Measurements from ENCODE around the gene YBX1. TPM values are rescaled to one million over a fixed set of nuclear protein-coding genes. Genes with fewer than 3 reads are reported as not detected.
A peak's percentile ranks its signal among the peaks of the same experiment; 100 is the strongest.
"Not testable (repeated sequence)": the region's sequence is repeated elsewhere in the genome, so short reads cannot be mapped to it uniquely, and the experiment has no call there.

Gene YBX1
- polyA plus RNA-seq, 3 donors = 579 to 686 (median 678) TPM

DNA sequence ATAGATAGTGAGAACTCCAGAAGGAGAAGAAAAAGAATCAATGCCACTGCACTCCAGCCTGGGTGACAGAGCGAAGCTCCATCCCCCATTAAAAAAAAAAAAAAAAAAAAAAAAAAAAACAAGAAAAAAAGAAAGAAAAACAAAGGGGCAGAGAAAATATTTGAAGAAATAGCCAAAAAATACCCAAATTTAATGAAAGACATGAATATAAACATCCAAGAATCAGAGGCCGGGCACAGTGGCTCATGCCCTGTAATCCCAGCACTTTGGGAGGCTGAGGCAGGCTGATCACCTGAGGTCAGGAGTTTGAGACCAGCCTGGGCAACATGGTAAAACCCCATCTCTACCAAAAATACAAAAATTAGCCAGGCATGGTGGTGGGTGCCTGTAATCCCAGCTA lies 40.2 kb downstream of the YBX1 start:
- not testable (repeated sequence) for DNase-seq (ENCODE audit: extremely low read depth in 1 of 11, low read depth in 9 of 11, low spot score in 4 of 11)

GRCh38 chr1:42723511-42723910 lies 41.3 kb downstream of the YBX1 start:
- DNase-seq (ENCODE audit: extremely low read depth in 1 of 11, low read depth in 9 of 11, low spot score in 4 of 11) = no peak

- DNase-seq (ENCODE audit: extremely low read depth in 1 of 11, low read depth in 9 of 11, low spot score in 4 of 11) = not testable (repeated sequence)
These were observed 43.6 kb downstream of the YBX1 start for GRCh38 chr1:42725820-42726219.

- no peak for DNase-seq (ENCODE audit: extremely low read depth in 1 of 11, low read depth in 9 of 11, low spot score in 4 of 11)
These were observed 47.8 kb downstream of the YBX1 start for GRCh38 chr1:42730002-42730401.

GRCh38 chr1:42730988-42731387 lies 48.8 kb downstream of the YBX1 start:
- DNase-seq (ENCODE audit: extremely low read depth in 1 of 11, low read depth in 9 of 11, low spot score in 4 of 11) = no peak

DNA sequence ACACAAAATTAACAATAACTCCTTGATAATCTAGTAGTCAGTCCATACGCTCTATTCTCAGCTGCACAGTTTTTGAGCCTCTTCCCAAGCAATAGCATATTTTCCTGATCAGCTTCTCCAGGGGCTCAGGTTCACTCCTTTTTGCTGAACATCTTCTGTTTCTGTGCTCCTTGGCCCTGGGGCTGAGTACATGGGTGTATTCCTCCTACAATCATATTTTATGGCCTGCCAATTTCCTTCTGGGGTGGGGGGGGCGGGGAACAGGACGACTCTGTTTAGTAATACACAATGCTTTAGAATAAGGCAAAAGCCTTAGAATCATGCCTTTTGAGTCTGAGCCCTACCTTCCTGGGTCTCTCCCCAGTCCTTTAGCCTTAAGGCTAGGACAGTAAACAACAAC lies 49.4 kb downstream of the YBX1 start:
- DNase-seq (ENCODE audit: extremely low read depth in 1 of 11, low read depth in 9 of 11, low spot score in 4 of 11) = no peak

DNA sequence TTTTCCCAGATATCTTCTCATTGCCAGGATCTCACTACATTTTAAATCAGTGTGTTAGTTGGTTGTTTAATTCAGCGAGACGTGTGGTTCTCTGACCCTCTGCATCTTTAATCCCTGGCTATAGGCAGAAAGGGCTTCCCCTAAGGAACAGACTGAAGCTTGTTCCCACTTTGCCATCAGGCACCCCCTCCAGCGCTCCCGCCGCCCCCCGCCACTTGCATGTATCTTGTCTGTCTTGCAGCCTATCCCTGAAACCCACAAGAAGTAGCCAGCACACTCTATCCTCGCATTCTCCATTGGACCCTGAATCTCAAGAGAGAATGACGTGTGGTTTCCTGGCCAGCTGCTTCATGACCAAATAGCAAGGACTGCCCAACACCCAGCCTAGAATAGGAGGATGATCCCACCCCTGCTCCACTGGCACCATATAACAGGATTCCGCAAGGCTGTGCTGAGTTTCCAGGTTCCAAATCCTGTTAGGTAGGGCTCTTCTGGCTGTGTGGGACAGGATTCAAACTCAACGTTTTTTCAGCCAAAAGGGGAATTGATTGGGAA lies 50.0 kb downstream of the YBX1 start:
- no peak for DNase-seq (ENCODE audit: extremely low read depth in 1 of 11, low read depth in 9 of 11, low spot score in 4 of 11)

DNA sequence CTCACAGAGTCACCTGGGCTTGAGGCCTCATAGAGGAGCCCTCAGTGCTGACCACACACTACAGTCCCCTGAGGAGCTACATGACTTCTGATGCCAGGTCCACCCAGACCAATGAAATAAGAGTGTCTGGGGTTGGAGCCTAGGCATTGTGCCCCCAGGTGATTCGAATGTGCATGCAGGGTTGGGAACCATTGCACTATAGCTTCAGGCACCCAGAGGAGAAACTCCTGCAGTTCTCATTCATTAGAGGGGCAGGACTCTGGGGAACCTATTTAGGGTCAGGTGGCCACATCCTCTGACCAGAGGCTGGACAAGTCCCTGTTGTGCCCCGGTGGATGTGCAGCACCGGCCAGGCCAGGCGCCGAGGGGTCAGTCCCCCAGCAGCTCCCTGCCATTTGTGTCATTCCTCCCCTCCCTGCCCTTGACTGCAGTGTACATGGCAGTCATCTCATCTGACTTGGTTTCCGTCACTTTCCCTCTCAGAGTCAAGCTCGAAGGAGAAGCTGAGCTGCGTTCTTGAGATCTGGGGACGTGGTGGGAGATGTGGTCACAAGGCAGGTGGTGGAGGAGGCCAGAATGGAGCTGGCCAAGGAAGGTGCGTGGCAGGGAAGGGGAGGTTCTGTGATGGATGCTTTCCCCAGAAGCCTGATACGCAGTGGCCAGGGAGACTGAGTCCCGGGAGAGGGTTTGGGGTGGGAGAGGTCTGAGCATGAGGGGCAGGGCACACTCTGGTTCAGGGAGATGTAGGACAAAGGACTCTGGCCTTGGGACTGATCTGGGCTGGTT lies 51.4 kb downstream of the YBX1 start:
- DNase-seq (ENCODE audit: extremely low read depth in 1 of 11, low read depth in 9 of 11, low spot score in 4 of 11) = no peak

GRCh38 chr1:42734201-42735035 lies 52.2 kb downstream of the YBX1 start:
- peak in 1 of 11 donors; percentile 48 for DNase-seq (ENCODE audit: extremely low read depth in 1 of 11, low read depth in 9 of 11, low spot score in 4 of 11)

- DNase-seq (ENCODE audit: extremely low read depth in 1 of 11, low read depth in 9 of 11, low spot score in 4 of 11) = no peak
These were observed 52.8 kb downstream of the YBX1 start for GRCh38 chr1:42735056-42735455.

DNA sequence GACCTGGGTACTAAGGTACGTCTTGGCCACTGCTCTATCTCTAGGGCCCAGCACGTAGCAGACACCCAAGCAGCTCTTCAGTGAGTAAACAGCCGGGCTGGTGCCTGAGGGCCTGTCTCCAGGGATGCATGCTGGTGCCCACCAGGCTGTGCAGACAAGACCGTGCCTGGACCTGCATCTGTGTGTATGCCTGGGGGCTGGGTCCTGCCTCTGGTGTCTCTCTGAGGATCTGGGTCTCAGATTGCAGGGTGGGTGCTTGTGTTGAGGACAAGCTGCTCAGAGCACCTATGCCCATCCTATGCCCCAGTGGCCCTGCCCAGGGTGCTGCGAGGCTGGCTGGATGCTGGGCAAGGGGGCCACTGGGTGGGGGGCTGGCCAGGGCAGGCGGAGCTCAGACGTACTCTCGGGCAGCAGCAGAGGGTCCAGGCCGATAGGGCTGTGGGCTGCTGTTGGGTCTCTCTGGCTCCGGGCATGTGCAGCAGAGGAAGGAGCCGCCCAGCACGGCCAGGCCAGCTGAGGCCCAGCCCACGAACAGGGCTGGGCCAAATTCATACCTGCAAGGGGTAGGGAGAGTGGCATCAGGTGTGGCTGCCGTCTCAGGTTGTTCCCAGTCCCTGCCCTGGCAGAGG lies 53.4 kb downstream of the YBX1 start:
- no peak for DNase-seq (ENCODE audit: extremely low read depth in 1 of 11, low read depth in 9 of 11, low spot score in 4 of 11)

DNA sequence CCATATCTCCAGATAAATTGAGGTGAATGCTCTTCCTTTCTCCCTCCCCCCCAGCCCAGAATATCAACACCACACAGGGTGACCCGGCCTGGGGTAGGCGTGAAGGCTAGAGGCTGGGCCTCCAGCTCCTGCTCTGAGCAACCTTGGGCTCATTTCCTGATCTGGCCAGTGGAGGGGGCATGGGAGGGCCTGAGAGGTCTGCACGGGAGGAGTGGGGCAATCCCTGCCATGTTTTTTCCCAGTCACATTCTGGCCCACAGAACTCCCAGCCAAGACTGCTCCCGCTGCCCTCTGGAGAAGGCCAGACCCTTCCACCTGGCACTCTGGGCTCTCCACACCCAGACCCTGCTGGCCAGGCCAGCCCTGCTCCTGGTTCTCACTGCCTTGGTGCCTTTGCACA lies 53.9 kb downstream of the YBX1 start:
- DNase-seq (ENCODE audit: extremely low read depth in 1 of 11, low read depth in 9 of 11, low spot score in 4 of 11) = no peak

DNA sequence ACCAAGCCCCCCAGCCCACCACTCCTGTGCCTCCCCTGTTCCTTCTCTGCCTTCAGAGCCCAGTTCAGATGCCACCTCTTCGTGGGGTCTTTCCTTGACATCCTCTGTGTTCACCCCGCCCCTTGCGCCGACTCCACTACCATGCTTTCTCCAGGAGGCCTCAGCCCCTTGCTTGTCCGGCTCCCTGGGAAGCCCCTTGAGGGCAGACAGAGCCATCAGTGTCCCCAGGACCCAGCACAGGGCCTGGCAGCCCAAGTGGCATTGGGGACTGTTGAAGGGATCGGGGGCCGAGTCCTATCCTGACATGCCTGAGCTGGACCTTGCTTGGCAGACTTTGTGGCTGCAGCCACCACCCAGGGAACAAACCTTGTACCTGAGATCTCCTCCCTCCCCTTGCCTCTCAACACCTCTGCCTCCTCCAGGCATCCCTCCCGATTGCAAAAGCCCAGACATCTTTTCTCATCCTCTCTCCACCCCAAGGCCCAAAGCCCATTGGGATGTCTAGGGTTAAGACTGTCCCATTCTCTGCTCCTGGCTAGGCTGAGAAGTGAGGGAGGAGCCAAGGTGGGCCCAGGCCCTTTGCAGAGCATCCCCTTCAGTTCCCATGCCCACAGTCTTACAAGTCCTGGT lies 54.5 kb downstream of the YBX1 start:
- no peak for DNase-seq (ENCODE audit: extremely low read depth in 1 of 11, low read depth in 9 of 11, low spot score in 4 of 11)

DNA sequence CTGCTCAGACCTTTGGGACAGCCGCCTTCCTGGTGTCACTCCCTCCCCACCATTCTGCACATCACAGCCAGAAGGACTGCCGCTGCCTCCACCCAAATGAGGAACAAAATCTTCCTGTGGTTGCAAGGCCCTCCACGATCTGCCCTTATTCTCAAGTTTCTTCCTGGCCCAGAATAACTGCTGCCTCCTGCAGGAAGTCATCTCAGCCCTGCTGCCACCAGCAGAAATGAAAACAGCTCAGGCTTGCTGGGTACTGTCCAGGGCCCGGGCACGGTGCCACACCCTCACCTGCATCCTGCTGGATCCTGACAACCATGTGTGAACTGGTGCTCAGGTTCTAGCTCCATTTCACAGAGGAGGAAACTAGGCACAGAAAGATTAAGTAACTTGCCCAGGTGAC lies 55.0 kb downstream of the YBX1 start:
- DNase-seq (ENCODE audit: extremely low read depth in 1 of 11, low read depth in 9 of 11, low spot score in 4 of 11) = no peak

DNA sequence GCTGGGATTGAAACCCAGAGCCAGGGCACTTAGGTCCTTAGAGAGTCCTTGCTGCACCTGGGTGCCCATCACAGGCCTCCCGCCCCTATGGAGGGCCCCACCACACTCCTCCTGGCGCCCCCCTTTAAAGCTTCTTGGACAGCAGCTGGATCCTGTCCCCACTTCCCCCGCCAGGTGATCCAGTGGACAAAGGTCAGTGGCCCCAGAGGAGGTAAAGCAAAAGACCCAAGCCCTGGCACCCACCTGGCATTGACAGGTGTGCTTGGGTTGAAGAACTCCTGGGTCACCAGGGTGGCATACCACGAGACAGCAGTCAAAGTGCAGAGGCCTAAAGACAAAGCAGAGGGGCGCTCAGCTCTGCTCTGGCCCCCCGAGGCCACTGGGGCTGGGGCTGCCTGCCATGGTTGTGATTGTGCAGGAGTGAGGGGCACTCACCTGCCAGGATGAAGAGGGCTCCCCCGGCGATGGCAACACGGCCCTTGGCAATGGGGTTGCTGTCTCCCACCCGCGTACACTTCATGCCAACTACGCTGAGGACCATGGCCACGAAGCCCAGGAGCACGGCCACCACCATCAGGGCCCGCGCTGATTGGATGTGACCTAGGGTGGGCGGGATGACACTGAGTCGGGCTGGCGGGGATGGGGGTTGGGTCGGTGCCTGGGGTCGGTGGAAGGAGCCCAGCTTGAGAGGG lies 55.9 kb downstream of the YBX1 start:
- DNase-seq (ENCODE audit: extremely low read depth in 1 of 11, low read depth in 9 of 11, low spot score in 4 of 11) = no peak

GRCh38 chr1:42738678-42739226 lies 56.5 kb downstream of the YBX1 start:
- DNase-seq (ENCODE audit: extremely low read depth in 1 of 11, low read depth in 9 of 11, low spot score in 4 of 11) = no peak

- DNase-seq (ENCODE audit: extremely low read depth in 1 of 11, low read depth in 9 of 11, low spot score in 4 of 11) = peak in 3 of 11 donors; percentile 41 to 75 (median 56)
These were observed 57.8 kb downstream of the YBX1 start, which contains the start of gene CLDN19 for GRCh38 chr1:42739753-42740700. Gene CLDN19 (minus strand): TSS chr1:42740236. CDS start chr1:42740063, 173 bp downstream.

Measured in renal cortex interstitium (tissue), 11 donors.